Measurements from ENCODE around the gene FGGY.

FGGY gene

DNA sequence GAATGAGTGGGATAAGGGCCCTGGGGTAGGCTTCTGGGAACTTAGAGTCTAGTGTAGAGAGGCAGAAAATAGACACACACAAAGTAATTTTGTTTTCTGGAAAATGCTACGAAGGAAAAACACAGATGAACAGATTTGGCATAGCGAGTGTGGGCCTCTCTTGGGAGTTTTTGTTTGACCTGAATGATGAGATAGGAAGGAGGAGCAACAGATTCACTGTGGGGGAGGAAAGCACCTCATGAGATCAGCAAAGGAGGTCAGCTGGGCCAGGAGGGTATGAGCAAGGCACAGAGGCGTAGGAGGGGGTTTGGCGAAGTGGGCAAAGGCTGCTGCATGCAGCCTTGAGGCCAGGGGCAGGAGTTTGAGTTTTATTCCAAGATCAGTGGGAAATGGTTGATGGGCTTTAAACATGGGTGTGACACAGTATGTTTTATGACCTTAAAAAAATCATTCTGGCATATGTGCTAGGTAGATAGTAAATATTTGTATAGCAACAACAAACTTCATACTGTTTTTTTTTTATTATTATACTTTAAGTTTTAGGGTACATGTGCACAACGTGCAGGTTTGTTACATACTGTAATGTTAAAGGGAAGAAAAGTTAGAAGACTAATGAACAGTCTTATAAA is 57.9 kb downstream of the FGGY start:
- FAIRE-seq = no peak

DNA sequence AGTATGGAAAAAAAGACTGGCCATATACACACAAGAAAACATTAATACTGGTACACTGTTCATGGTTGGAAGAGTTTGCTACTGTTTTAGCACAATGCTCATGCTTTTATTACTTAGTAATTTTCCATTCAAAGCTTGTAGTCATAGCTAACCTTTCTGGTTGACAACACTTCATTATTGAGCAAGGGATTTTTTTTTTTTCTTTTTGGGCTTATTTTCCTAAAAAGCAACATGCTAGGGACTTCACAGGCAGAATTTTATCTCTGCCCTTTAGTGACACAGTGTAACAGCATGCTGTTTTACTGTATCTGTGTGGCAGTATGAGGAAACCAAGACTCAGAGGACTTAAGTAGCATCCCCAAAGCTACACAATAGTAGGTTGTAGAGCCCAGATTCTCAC is 58.5 kb downstream of the FGGY start:
- no peak for FAIRE-seq

DNA sequence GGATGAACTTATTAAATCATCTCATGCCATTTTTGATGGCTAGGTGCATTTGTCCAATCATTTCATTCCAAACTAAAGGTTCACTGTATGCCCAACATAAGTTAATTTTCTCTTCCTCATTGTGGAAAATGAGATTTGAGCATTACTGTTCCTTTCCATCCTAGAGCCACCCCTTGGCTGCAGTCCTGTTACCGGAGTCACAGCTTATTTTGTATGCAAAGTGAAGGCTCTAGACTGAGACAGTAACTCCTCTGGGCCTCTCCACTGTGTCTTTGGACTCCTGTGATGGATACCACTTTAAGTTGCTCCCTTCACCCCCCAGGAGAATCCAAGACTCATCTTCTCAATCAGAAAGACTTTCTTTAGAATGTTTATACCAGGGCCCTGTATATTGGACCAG is 59.7 kb downstream of the FGGY start:
- FAIRE-seq = no peak

DNA sequence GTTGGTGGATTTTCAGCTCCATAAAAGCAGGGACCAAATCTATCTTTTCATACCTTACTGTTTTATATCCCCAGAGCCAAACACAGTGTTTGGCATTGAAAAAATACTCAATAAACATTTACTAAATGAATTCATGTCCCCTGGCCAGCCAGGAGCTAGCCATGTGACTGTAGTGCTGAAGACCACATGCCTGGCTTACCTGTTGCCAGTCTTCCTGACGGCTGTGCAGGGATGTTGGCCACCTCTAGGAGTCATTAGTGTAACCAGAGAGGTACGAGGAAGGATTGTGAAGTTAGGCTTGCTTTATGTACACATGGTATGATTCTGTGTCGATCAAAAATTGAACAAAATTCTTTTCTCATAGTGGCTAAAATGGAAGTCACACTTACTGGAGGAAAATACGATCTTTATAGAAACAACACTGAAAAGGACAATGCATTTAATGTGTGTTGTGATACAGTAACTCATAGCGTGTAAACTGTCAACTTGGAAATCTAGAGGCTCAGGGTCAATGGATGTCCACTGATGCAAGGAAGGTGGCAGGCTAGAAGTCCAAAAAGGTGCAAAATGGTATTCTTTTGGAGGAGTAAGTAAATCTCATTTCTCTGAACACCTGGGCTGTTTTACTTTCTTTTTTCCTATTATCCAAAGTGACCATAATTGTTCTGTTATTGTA is 60.9 kb downstream of the FGGY start:
- FAIRE-seq = no peak

DNA sequence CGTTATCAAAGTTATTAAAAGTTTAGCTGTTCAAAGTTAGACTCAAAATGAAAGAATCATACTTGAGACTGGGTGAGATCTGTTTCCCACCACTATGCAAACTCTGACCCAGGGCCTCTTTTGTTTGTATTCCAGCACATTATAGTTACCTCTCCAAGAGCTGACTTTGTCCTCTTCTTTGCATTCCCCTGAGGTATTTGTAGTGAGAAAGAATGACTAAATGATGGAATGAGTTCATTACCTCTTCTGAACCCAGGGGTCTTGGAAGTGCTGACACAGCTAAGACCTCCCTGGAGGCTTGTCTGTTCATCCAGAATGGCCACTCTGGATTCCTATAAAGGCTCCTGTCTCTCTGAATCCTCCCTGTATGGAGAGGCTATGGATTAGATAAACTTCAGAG is 62.4 kb downstream of the FGGY start:
- FAIRE-seq = no peak

DNA sequence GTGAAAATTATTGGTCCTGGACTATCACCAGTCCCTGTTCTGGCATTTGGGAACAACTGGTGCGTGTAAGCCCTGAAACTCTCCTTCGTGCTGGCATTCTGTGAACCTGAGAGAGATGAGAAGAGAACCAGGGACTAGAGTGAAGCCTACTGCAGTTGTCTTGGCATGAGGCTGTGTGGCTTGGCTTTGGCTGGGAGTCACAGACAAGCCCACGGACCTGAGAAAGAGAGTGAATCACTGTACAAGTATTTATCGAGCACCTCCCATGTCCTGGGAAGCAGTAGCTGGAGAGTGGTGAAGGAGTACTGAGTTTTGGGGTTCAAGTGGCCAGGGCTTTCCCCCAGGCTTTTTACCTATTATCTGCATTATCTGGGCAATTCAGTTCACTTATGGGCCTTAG is 63.3 kb downstream of the FGGY start:
- FAIRE-seq = no peak

DNA sequence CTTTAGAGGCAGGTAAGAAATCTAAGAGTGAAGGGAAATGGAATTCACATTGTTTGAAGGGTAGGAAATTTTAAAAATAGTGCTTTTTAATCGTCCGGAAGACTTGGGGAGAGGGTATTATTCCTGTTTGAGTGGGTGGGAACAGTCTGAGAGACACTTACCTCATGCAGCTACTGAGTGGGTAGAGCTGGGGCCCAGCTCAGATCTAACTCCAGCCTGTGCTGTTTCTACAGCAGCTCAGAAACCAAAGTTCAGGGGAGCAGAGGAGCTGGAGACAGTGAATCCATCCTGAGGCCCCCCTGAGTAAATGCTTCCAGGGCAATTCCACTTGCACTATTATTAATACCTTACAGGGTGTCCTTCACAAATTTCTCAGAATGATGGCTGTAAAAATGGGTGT is 63.8 kb downstream of the FGGY start:
- no peak for FAIRE-seq

DNA sequence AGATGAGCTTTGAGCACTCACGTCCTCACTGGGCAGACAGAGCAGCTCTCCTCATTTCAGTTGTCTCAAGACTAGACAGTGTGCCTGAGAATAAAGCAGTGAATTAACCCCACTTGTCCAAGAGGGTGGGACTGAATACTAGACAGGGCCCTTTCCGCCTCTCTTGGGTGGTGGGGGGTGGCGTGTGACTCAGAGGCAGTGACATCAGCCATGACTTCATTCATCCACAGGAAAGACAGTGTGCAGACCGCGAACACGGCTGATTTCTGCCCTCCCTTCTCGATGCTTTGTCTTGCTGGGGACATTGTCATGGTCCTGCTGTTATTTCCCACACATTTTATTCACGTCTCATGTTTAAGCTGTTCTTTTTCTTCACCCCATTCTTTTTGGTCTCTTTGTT is 64.9 kb downstream of the FGGY start:
- FAIRE-seq = no peak

DNA sequence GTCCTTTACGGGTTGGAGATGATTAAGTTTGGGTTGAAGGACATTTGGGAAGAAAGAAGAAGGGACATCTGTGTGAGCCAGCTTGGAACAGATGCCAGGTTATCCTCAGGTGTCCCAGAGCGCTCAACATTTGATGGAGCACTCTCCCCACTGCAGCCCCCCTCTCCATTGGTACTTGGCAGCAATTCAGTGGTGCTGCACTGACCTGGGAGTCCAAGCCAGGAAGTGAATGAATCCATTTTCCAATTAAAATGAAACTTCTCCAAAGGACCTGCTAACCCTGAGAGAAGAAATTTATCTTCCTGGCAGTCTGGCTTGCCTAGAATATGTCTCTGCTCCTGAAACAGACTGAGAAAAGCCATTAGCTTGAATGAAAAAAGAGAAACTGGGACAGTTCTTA is 67.1 kb downstream of the FGGY start:
- no peak for FAIRE-seq

DNA sequence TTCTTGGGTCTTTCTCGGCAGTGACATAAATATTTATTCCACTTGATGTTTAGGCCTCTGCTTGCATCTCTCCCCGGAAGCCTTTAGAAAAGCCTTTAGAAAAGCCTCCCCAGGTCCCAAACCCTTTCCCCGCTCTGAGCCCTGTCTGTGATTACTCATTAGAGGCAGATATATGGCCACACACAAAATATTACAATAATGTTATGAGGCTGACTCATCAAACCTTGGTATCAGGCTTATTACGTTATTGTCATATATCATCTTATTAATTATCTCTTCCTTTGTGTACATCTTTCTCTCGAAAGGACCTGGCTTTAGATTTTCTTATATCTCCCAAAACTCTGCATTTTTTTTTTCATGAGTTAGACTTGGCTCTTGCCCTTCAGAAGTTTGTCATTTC is 69.5 kb downstream of the FGGY start:
- no peak for FAIRE-seq

DNA sequence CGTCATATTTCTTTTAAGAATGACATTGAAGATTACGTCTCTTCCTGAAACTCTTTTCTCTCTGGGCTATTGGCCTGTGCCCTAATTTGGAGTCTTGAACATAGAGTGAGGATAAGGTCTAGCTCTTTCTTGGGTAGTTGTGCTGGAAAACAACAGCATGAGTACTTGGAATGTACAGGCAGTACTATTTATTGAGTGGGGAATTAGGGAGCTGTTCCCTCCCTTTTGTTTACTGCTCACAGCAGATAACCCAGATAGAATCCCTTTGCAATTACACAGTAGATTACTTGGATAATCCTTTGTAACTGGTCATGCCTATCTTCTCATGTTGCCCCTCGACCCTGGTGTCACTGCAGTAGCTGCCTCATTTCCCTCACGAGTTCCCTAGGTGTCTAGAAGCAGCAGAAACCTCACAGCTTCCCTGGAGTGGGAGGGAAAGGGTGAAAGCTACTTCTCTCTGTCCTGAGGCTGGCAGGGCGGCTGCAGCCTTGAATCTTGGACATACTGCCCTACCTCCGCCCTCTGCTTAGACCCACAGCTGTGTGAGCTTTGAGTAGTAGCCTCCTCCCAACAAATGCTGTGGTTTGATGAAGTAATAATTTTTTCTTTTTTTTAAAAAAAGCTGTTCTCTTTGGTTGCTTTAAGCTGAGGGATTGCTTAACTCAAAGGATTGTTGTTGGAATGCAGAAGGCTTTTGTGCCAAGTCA is 70.6 kb downstream of the FGGY start:
- no peak for FAIRE-seq

DNA sequence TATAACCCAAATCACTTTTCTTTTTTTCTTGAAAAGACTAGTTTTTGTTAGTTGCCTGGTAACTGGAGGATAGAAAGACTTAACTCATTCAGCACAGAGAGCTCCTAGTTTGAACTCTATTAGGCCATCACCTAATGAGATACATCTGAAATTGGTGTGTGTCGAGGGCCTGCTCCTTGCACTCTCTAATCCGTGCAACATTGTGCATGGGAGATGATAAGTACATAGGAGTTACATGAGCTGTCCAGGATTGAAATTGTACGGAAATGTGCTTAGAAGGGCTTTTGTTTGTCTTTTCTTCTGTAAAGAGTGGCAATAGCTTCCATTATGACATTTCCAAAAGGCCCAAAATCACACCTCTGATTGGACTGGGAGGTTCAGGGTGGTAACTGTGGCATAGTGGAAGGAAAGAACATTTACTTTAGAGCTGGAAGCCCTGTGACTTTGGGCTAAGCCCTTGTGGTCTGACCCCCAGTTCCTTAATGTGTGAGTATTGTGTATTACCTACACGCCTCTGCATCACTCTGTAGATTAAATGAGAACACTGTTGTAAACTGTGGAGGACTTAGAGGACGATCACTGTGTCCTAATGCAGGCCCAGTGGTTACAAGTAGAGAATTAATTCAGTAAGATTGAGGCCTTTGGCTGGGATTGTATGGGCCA is 71.2 kb downstream of the FGGY start:
- FAIRE-seq = no peak

DNA sequence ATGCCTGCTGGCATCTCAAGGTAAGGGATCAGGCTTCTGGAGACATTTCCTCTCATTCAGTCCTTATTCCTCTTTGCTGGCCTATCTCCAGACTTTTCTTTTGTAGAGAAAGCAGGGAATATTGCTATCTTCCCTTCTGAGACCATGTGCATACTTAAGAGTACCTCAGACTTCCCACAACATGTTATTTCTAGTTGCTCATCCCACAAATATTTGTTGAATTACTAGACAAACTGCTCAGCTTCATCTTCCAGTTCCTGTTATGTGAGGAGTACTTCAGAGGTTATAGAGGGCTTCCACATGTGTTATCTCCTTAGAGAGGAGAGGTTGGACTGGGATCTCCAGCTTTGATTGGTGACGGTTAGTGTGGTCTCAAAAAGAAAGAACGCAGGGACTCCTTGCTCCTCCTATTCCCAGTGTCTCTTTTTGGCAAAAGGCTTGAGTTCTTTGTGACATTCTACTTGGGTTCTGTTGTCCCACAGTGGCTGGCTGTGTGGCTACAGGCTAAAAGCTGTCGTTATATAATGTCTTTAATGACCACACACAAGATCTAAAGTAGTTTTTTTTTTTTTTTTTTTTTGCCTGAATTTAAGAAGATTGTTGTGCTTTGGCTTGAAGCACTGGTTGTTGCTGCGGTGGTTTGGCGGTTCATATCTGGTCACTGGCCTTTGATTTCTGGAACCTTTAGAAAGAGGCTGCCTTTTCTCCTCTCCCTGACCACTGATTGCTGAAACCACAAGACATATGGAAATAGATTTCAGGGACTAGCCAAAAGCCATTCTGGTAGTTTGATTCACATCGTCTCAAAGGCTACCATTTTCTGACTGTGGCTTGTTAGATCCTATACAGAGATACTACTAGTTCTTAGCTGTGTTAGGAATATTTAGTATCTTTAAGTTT is 78.7 kb downstream of the FGGY start:
- FAIRE-seq = no peak

DNA sequence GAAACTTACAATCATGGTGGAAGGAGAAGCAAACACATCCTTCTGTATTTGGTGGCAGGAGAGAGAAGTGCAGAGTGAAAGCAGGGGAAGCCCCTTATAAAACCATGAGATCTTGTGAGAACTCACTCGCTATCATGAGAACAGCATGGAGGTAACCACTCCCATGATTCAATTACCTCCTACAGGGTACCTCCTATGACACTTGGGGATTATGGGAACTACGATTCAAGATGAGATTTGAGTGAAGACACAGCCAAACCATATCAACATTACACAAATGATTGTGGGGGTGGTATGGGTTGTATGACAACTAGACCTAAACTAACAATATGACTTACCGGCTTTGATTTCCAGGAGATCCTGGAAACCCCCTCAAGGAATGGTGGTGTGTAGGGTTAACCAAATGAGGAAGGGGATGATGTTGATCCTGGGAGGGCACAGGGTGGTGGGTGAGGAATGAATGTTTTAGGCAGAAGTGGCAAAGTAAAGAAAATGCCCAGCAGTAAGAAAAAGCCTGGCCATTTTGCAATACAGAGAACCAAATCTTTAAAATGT is 80.5 kb downstream of the FGGY start:
- FAIRE-seq = no peak

DNA sequence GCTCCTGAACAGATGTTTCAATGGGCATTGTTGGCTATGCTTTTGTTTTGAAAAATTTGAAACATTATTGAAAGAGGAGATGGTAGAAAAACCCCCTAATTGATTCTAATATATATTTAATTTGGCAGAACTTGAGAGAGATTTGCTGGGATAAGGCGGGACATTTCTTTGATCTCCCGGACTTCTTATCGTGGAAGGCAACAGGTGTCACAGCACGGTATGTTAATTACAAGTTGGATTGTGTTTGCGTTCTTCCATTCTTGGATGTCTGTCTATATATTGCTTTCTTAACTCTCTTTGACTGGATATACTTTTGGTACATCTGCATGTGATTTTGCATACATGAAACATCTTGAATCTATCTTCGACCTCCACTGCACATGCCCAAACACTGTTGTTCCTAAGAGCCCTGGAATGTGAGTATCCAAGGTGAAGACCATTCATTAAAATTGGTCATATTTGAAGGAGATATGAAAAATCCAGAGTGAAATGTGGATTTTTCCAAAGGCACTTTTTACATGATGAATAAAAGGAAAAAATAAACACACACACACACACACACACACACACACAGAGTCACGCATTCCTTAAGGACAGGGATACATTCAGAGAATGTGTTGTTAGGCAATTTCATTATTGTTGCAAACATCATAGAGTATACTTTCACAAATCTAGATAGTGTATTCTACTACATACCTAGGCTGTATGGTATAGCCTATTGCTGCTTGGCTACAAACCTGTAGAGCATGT is 81.9 kb downstream of the FGGY start:
- FAIRE-seq = no peak

DNA sequence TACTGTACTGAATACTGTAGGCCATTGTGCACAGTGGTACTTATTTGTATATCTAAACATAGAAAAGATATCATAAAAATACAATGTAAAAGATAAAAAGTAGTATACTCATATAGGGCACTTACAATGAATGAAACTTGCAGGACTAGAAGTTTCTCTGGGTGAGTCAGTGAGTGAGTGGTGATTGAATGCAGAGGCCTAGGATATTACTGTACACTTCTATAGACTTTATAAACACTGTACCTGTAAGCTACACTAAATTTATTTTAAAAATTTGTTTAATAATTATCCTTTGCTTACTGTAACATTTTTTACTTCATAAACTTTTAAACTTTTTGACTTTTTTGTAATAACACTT is 82.5 kb downstream of the FGGY start:
- FAIRE-seq = no peak

DNA sequence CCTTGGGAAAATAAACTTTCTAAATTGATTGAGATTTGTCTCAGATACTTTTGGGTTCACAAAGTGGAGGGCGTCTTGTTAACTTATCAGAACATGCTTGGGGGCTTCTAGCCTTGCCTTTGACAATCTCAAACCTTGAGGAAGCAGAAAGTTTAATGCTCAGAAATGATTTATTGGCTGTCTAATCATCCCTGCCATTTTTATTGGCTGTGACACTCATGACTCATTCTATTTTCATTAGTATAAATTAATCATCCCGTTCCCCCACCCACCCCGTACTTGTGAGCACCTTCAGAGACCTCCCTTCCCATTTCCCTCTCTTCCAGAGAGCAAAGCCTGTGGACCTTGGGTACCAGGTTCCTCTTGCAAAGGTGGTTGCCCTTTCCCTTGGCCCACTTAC is 87.1 kb downstream of the FGGY start:
- FAIRE-seq = no peak

DNA sequence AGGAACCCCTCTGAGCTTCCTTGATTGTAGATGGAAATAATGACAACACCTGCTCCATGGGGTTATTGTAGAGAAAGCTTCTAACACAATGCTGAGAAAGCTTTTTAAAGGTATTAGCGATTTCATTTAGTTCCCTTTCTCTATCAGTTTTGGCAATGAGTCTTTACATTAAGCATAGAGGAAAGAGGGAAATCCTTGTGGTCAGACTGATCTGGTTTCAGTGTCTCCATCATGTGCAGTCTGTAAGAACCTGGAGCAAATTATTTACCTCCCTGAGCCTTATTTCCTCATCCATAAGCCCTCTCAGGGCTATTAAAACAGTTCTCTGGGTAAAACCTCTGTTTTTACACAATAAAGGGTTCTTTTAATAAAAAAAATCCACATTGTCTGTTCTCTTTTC is 87.5 kb downstream of the FGGY start:
- no peak for FAIRE-seq

DNA sequence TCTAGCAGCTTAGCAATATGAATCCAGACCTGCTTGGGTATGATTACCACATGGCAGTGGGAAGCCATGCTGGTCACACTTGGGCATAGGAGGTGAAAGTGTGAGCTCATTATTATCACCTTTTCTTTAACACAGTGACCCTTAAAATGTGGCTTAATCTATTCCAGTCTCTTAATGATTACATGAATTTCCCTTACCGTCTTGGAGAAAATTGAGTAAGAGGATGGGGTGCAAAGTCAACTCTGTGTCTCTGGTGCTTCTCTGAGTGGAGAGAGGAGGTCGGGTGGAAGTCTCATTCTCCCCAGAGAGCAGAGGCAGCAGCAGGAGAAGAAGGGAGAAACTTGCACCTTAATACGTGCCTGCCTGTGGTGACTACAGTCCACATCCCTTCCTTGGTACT is 91.3 kb downstream of the FGGY start:
- no peak for FAIRE-seq

DNA sequence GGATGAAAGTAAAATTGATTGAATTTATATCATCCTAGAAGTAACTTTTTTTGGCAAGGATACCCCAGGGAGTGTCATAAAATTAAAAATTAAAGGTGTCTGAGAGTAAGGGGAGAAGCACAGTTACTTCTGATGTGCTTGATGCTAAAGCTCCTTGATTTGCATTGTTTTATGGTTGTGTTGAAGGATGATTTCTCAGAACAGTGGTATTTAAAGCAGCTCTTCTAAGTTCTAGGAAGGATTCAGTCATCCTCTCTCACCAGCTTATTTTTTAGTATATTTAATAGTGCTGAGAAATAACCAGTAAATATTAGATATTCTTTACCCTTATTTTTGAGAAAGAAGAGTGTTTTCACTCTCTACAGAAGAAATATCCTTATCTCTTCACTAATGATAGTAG is 93.0 kb downstream of the FGGY start:
- FAIRE-seq = no peak

DNA sequence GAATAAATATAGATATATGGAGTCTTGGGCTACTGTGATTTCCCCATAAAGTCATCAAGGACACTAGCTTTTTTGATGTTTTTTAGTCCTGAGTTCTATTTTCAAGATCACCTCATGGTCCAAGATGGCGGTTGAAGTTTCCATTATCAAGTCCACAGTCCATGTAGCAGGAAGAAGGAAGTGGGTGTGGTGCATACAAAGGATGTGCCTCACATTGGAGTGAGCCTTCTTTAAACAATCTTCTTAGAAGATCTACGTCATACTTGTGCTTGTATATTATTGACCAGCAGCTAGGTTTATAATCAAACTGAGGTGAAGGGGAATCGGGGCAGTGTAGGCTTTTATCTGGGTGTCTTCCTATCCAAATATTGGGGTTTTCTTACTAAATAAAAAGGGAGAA is 93.4 kb downstream of the FGGY start:
- no peak for FAIRE-seq

All from A204.1 (cell line).